GM12878 (cell line): ENCODE measurements around the gene ARHGEF10L.

Experiments used
- CBX3 ChIP-seq: fragments of 200-600 bp; sonication (generic); IDR thresholded peaks from 2 replicates; pipeline ENCODE4 v1.6.1; 2016; ENCODE audit warnings: low read depth, borderline replicate concordance
- TF ChIP-seq, protein P1 (sequence below), 3 experiments: IDR thresholded peaks in 2 of 3; conservative IDR thresholded peaks in 1 of 3; 2 replicates each; pipeline ENCODE4 v1.5.1; 2011; ENCODE audit warnings: low read depth in 3 of 3, low read length in 3 of 3, mild to moderate bottlenecking in 3 of 3, control low read depth in 2 of 3, moderate library complexity in 2 of 3, inconsistent platforms in 1 of 3, mixed read lengths in 1 of 3; ENCODE audit not compliant: control insufficient read depth in 2 of 3, insufficient read depth in 1 of 3; ENCODE audit errors: extremely low read depth in 1 of 3

DNA sequence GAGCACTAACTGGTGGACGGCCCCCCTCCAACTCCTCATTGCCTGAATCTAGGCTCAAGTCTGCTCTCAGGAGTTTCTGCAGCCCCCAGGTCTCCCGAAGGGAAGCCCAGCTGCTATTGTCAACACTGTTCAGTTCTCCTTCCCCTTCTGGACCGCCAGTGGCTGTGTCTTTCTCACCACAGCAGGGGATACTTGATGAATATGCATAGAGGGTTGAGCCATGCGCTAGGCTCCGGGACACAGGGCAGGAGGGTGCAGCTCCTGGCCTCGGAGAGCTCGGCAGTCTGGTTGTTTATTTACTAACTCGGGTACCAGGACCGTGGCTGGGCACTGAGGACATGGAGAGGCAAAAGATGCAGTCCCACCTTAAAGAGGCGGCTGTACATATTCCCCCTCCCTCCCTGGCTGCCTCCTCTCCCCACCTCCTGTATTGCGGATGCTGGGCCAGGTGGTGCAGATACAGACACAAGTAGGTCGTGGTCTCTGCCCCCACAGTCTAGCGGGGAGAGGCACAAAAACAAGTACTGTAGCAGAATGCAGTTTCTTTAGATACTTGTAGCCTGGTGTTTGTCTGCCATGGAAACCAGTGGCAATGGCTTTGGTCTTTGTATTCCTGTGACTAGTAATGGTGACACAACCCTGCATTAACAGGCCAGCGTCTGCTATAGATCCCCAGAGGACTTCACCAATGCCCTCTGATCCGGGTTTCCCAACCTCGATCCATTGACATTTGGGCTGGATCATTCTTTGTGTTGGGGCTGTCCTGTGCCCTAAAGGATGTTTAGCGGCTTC, 26.2 kb downstream of the ARHGEF10L start:
- TF ChIP-seq, protein P1, sequence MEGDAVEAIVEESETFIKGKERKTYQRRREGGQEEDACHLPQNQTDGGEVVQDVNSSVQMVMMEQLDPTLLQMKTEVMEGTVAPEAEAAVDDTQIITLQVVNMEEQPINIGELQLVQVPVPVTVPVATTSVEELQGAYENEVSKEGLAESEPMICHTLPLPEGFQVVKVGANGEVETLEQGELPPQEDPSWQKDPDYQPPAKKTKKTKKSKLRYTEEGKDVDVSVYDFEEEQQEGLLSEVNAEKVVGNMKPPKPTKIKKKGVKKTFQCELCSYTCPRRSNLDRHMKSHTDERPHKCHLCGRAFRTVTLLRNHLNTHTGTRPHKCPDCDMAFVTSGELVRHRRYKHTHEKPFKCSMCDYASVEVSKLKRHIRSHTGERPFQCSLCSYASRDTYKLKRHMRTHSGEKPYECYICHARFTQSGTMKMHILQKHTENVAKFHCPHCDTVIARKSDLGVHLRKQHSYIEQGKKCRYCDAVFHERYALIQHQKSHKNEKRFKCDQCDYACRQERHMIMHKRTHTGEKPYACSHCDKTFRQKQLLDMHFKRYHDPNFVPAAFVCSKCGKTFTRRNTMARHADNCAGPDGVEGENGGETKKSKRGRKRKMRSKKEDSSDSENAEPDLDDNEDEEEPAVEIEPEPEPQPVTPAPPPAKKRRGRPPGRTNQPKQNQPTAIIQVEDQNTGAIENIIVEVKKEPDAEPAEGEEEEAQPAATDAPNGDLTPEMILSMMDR (IDR thresholded peaks at IDR 0.05 in 2 of 3, conservative IDR thresholded peaks at IDR 0.05 in 1 of 3; ENCODE audit: control insufficient read depth in 2 of 3, extremely low read depth in 1 of 3, insufficient read depth in 1 of 3, low read depth in 3 of 3, low read length in 3 of 3): no peak
- TF ChIP-seq CBX3: no peak
